ENCODE results near the gene KRT38. TPM values are rescaled to one million over a fixed set of nuclear protein-coding genes. Genes with fewer than 3 reads are reported as not detected.
"Not testable (repeated sequence)": the region's sequence is repeated elsewhere in the genome, so short reads cannot be mapped to it uniquely, and the experiment has no call there.

The KRT38 gene
- total RNA-seq, 1 experiment from 2014 or later, result not detected

- ChIA-PET CTCF (no interaction called here), POLR2A (no interaction called here)
- Mint-ChIP-seq H3K4me3 (ENCODE audit: unreplicated experiment) (no peak within 1 kb of the TSS), H3K36me3 (ENCODE audit: insufficient read depth, unreplicated experiment) (no peaks in the 10 kb centered on the region), H3K4me1 (ENCODE audit: low read depth, unreplicated experiment) (no peaks in the 10 kb centered on the region), H3K9me3 (ENCODE audit: unreplicated experiment) (no peaks in the 10 kb centered on the region), H3K27ac (ENCODE audit: unreplicated experiment) (no peak within 1 kb of the TSS), H3K27me3 (ENCODE audit: insufficient read depth, unreplicated experiment) (no peaks in the 10 kb centered on the region)
- H3K27me3 ChIP-seq (replicated peaks; ENCODE audit: control insufficient read depth, insufficient read depth, low read length), result no peaks in the 10 kb centered on the region
- no peak for DNase-seq
- no peak within 1 kb of the TSS for H3K4me3 ChIP-seq (ENCODE audit: low read depth, low read length)
- intact Hi-C loops (cut with micrococcal nuclease; ENCODE audit: unreplicated experiment), result no loop called here
- H3K9me3 ChIP-seq, result no peaks in the 10 kb centered on the region
- TF ChIP-seq CTCF (IDR thresholded peaks at IDR 0.05; ENCODE audit: insufficient read depth in 1 of 2, low read depth in 1 of 2, low read length in 1 of 2, severe bottlenecking in 1 of 2, unreplicated experiment in 1 of 2), result no peak
- no peaks in the 10 kb centered on the region for H3K36me3 ChIP-seq (ENCODE audit: control insufficient read depth, insufficient read depth, low read length)
- BruUV-seq (replicated peaks), result no TSS peak
- H3K4me1 ChIP-seq, result no peaks in the 10 kb centered on the region
These were observed 43.7 kb downstream of the KRT38 start, which contains the start of gene KRT31 for GRCh38 chr17:41396996-41397660. TSS of gene KRT31 (minus strand) at chr17:41397608. CDS start at chr17:41397539, 69 bp downstream.

GRCh38 chr17:41396340-41396739 is 44.4 kb downstream of the KRT38 start:
- H3K4me3 ChIP-seq (ENCODE audit: low read depth, low read length), result no peak overlapping the region
- no peak for DNase-seq
- peaks cover 3% of the 10 kb centered on the region; the same call in 1 of the 2 replicates for H3K4me1 ChIP-seq
- H3K36me3 Mint-ChIP-seq (ENCODE audit: insufficient read depth, unreplicated experiment), result no peaks in the 10 kb centered on the region
- H3K36me3 ChIP-seq (ENCODE audit: control insufficient read depth, insufficient read depth, low read length), result no peaks in the 10 kb centered on the region
- ChIA-PET POLR2A (no interaction called here), CTCF (interaction anchor here (0.7 kb wide), 1 partner anchor 268 kb away, joined by 7 read pairs; no protein-coding TSS in a partner anchor)
- no peak for TF ChIP-seq CTCF (IDR thresholded peaks at IDR 0.05; ENCODE audit: insufficient read depth in 1 of 2, low read depth in 1 of 2, low read length in 1 of 2, severe bottlenecking in 1 of 2, unreplicated experiment in 1 of 2)
- no peaks in the 10 kb centered on the region for H3K9me3 Mint-ChIP-seq (ENCODE audit: unreplicated experiment)
- no peaks in the 10 kb centered on the region for H3K27me3 Mint-ChIP-seq (ENCODE audit: insufficient read depth, unreplicated experiment)
- no peak overlapping the region for H3K27ac Mint-ChIP-seq (ENCODE audit: unreplicated experiment)
- no peak overlapping the region for H3K4me3 Mint-ChIP-seq (ENCODE audit: unreplicated experiment)
- H3K27me3 ChIP-seq (replicated peaks; ENCODE audit: control insufficient read depth, insufficient read depth, low read length), result no peaks in the 10 kb centered on the region
- no peaks in the 10 kb centered on the region for H3K9me3 ChIP-seq
- intact Hi-C loops (cut with micrococcal nuclease; ENCODE audit: unreplicated experiment), result no loop called here
- no TSS peak for BruUV-seq (replicated peaks)
- no peaks in the 10 kb centered on the region for H3K4me1 Mint-ChIP-seq (ENCODE audit: low read depth, unreplicated experiment)

- no TSS peak for BruUV-seq (replicated peaks)
- H3K27me3 Mint-ChIP-seq (ENCODE audit: insufficient read depth, unreplicated experiment), result no peaks in the 10 kb centered on the region
- H3K4me3 Mint-ChIP-seq (ENCODE audit: unreplicated experiment), result no peak overlapping the region
- peaks cover 3% of the 10 kb centered on the region for H3K4me1 Mint-ChIP-seq (ENCODE audit: low read depth, unreplicated experiment)
- Histone ChIP-seq H3K4me3 (ENCODE audit: low read depth, low read length) (no peak overlapping the region), H3K36me3 (ENCODE audit: control insufficient read depth, insufficient read depth, low read length) (no peaks in the 10 kb centered on the region), H3K27me3 (replicated peaks; ENCODE audit: control insufficient read depth, insufficient read depth, low read length) (no peaks in the 10 kb centered on the region), H3K9me3 (no peaks in the 10 kb centered on the region), H3K4me1 (peaks cover 10% of the 10 kb centered on the region)
- intact Hi-C loops (cut with micrococcal nuclease; ENCODE audit: unreplicated experiment), result no loop called here
- no peak overlapping the region for H3K27ac Mint-ChIP-seq (ENCODE audit: unreplicated experiment)
- no peaks in the 10 kb centered on the region for H3K36me3 Mint-ChIP-seq (ENCODE audit: insufficient read depth, unreplicated experiment)
- CTCF ChIA-PET, result no interaction called here
- TF ChIP-seq CTCF (IDR thresholded peaks at IDR 0.05; ENCODE audit: insufficient read depth in 1 of 2, low read depth in 1 of 2, low read length in 1 of 2, severe bottlenecking in 1 of 2, unreplicated experiment in 1 of 2), result no peak
- H3K9me3 Mint-ChIP-seq (ENCODE audit: unreplicated experiment), result no peaks in the 10 kb centered on the region
- no peak for DNase-seq
- POLR2A ChIA-PET, result no interaction called here
These were observed 45.2 kb downstream of the KRT38 start for GRCh38 chr17:41395611-41396010.

GRCh38 chr17:41395044-41395443 is 45.7 kb downstream of the KRT38 start:
- H3K9me3 Mint-ChIP-seq (ENCODE audit: unreplicated experiment); H3K27me3 ChIP-seq (replicated peaks; ENCODE audit: control insufficient read depth, insufficient read depth, low read length); H3K4me3 ChIP-seq (ENCODE audit: low read depth, low read length); POLR2A ChIA-PET; H3K27me3 Mint-ChIP-seq (ENCODE audit: insufficient read depth, unreplicated experiment); intact Hi-C loops (cut with micrococcal nuclease; ENCODE audit: unreplicated experiment); BruUV-seq (replicated peaks); DNase-seq; H3K36me3 ChIP-seq (ENCODE audit: control insufficient read depth, insufficient read depth, low read length); H3K36me3 Mint-ChIP-seq (ENCODE audit: insufficient read depth, unreplicated experiment); H3K4me1 Mint-ChIP-seq (ENCODE audit: low read depth, unreplicated experiment); CTCF ChIA-PET; H3K9me3 ChIP-seq; H3K4me3 Mint-ChIP-seq (ENCODE audit: unreplicated experiment); H3K27ac Mint-ChIP-seq (ENCODE audit: unreplicated experiment): not testable (repeated sequence)
- H3K4me1 ChIP-seq, result peaks cover 16% of the 10 kb centered on the region
